ENCODE results near the gene CHERP. TPM values are rescaled to one million over a fixed set of nuclear protein-coding genes. Genes with fewer than 3 reads are reported as not detected.

Gene CHERP
- total and polyA plus RNA-seq, 2 of the 4 experiments (the other 2 are of a cell fraction) = 0.54 to 13.5 TPM

DNA sequence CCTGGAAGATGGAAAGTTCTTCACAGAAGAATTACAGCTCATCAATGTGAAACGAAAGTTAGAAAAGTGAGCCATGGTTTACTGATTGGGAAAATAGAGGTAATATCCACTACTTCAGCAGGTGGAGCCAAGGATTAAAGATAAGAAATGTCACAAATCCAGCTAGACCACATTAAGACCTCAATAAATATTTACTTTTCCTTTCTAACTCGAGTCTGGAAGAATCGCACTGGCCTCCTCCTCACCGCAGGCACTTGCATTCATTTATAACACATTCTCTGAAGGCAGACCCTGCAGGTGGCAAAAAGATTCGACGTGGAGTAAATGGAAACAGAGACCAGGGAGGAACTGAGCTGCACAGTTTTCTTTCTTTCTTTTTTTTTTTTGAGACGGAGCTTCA, 22.6 kb upstream of the CHERP start:
- no peak overlapping the region for H2AFZ ChIP-seq (replicated peaks; ENCODE audit: low read length, poor library complexity)
- H2AK9ac ChIP-seq (replicated peaks; ENCODE audit: low read depth, low read length, poor library complexity) = no peak overlapping the region
- H3K4me3 ChIP-seq (ENCODE audit: insufficient read depth, low read depth, low read length) = no peak overlapping the region
- no peak overlapping the region for H3K4ac ChIP-seq (ENCODE audit: low read depth, low read length)
- no peak overlapping the region for H3K23ac ChIP-seq (ENCODE audit: low read depth, low read length)
- H3K9ac ChIP-seq (ENCODE audit: low read depth, low read length) = no peak overlapping the region
- no peak for ATAC-seq (ENCODE audit: low read depth)
- H3K4me1 ChIP-seq (ENCODE audit: control insufficient read depth, insufficient read depth, low read length) = peaks cover 2% of the 10 kb centered on the region
- H3K27me3 ChIP-seq (ENCODE audit: control insufficient read depth, insufficient read depth, low read length) = no peaks in the 10 kb centered on the region
- no TSS peak for BruUV-seq (replicated peaks)
- no peak overlapping the region for H3K56ac ChIP-seq (ENCODE audit: extremely low read depth, insufficient read depth, low read length)
- H3K4me2 ChIP-seq (ENCODE audit: low read depth, low read length) = no peak overlapping the region
- no peak overlapping the region for H3K14ac ChIP-seq (replicated peaks; ENCODE audit: low read depth, low read length)
- H3K79me1 ChIP-seq (ENCODE audit: low read depth in 1 of 2, low read length in 2 of 2) = peaks cover 22 to 59% of the 10 kb centered on the region in 2 experiments
- dilution Hi-C loops (cut with HindIII; ENCODE audit: low sequenced_read_pairs, unreplicated experiment) = no loop called here
- no peak overlapping the region for H3K27ac ChIP-seq (ENCODE audit: insufficient read depth, low read length)
- peaks cover 13% of the 10 kb centered on the region for H4K20me1 ChIP-seq (ENCODE audit: insufficient read depth, low read length)
- no peak overlapping the region for H2BK120ac ChIP-seq (ENCODE audit: low read depth, low read length)
- H2AK5ac ChIP-seq (ENCODE audit: low read depth, low read length) = no peak overlapping the region
- intact Hi-C loops (cut with micrococcal nuclease) = no loop called here
- H2BK5ac ChIP-seq (ENCODE audit: low read depth, low read length, poor library complexity, severe bottlenecking) = no peak overlapping the region
- TF ChIP-seq, protein P1, sequence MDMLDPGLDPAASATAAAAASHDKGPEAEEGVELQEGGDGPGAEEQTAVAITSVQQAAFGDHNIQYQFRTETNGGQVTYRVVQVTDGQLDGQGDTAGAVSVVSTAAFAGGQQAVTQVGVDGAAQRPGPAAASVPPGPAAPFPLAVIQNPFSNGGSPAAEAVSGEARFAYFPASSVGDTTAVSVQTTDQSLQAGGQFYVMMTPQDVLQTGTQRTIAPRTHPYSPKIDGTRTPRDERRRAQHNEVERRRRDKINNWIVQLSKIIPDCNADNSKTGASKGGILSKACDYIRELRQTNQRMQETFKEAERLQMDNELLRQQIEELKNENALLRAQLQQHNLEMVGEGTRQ (IDR thresholded peaks at IDR 0.05; ENCODE audit: low read depth, low read length) = no peak
- TF ChIP-seq BHLHE40 (IDR thresholded peaks at IDR 0.05; ENCODE audit: low read depth, low read length) (no peak), RAD21 (IDR thresholded peaks at IDR 0.05; ENCODE audit: low read length) (no peak), MXI1 (IDR thresholded peaks at IDR 0.05; ENCODE audit: borderline replicate concordance, low read depth, low read length) (no peak), RCOR1 (IDR thresholded peaks at IDR 0.05; ENCODE audit: insufficient replicate concordance, low read length) (no peak), CTCF (conservative IDR thresholded peaks at IDR 0.05; ENCODE audit: low read depth, low read length) (no peak), NFE2L2 (IDR thresholded peaks at IDR 0.05; ENCODE audit: low read depth, low read length) (no peak), RFX5 (IDR thresholded peaks at IDR 0.05; ENCODE audit: low read depth, low read length) (no peak), CEBPB (IDR thresholded peaks at IDR 0.05; ENCODE audit: low read depth, low read length) (no peak), POLR2A (IDR thresholded peaks at IDR 0.05; ENCODE audit: low read depth, low read length) (no peak), CHD1 (IDR thresholded peaks at IDR 0.05; ENCODE audit: low read depth, low read length) (no peak), FOS (IDR thresholded peaks at IDR 0.05; ENCODE audit: low read depth, low read length) (no peak), ELK1 (IDR thresholded peaks at IDR 0.05; ENCODE audit: borderline replicate concordance, low read depth, low read length) (no peak), MAZ (IDR thresholded peaks at IDR 0.05; ENCODE audit: borderline replicate concordance, low read depth, low read length) (no peak), MAFK (IDR thresholded peaks at IDR 0.05; ENCODE audit: low read depth, low read length) (no peak), SMC3 (IDR thresholded peaks at IDR 0.05; ENCODE audit: low read depth, low read length) (no peak)
- POLR2A ChIA-PET (ENCODE audit: unreplicated experiment) = no interaction called here
- no peak overlapping the region for H3K18ac ChIP-seq (ENCODE audit: low read depth, low read length)
- in situ Hi-C loops (cut with MboI; ENCODE audit: low sequenced_read_pairs) = no loop called here
- no peaks in the 10 kb centered on the region for H3K9me3 ChIP-seq (ENCODE audit: control insufficient read depth, insufficient read depth, low read length)
- 94% methylated on average over 3 of the region's 7 CpGs; no CpG with 5 or more reads in 1 of the 2 experiments for WGBS, 2 experiments (ENCODE audit: extremely low coverage in 2 of 2, insufficient read length in 1 of 2)
- no peak overlapping the region for H4K5ac ChIP-seq (ENCODE audit: low read depth, low read length)
- peaks cover 54% of the 10 kb centered on the region for H3K36me3 ChIP-seq (ENCODE audit: control insufficient read depth, insufficient read depth, low read length)
- no peak overlapping the region for H2BK15ac ChIP-seq (ENCODE audit: low read depth, low read length)
- no peak for DNase-seq
- no peak overlapping the region for H2BK20ac ChIP-seq (ENCODE audit: low read depth, low read length)
- CTCF ChIA-PET = no interaction called here
- peaks cover 7% of the 10 kb centered on the region for H3K9me1 ChIP-seq (ENCODE audit: insufficient read depth, low read length)
- no peak overlapping the region for H4K8ac ChIP-seq (ENCODE audit: low read depth in 2 of 2, low read length in 2 of 2)
- H4K91ac ChIP-seq (ENCODE audit: insufficient read depth, low read depth, low read length) = no peak overlapping the region
